Mesendoderm (in vitro differentiated cells): ENCODE data around the gene PRELP.

Experiments
- DNase-seq: peaks from one replicate; pipeline ENCODE4 v3.0.0; 2013
- H2AK5ac ChIP-seq: 2 replicates; pipeline ENCODE4 v1.6.1; 2013; ENCODE audit warnings: low read length, inconsistent platforms
- H2BK120ac ChIP-seq: 2 replicates; pipeline ENCODE4 v1.6.1; 2013; ENCODE audit warnings: low read depth, mild to moderate bottlenecking, low read length, moderate library complexity, mixed read lengths
- H2BK15ac ChIP-seq: replicated peaks from 2 replicates; pipeline ENCODE4 v1.6.1; 2013; ENCODE audit warnings: low read depth, mild to moderate bottlenecking, moderate library complexity
- H2BK5ac ChIP-seq: 2 replicates; pipeline ENCODE4 v1.6.1; 2013; ENCODE audit warnings: low read length, inconsistent platforms
- H3K18ac ChIP-seq: 2 replicates; pipeline ENCODE4 v1.6.1; 2013; ENCODE audit warnings: mild to moderate bottlenecking, low read length, mixed read lengths
- H3K23ac ChIP-seq: one replicate; pipeline ENCODE4 v1.6.1; 2013; ENCODE audit warnings: low read length
- H3K27ac ChIP-seq: 2 replicates; pipeline ENCODE4 v1.5.1; 2013; ENCODE audit warnings: low read depth, mild to moderate bottlenecking, inconsistent platforms, low read length, moderate library complexity
- H3K27me3 ChIP-seq: 2 replicates; pipeline ENCODE4 v1.6.1; 2013; ENCODE audit warnings: low read length, control low read depth, mild to moderate bottlenecking, inconsistent platforms; ENCODE audit not compliant: insufficient read depth, poor library complexity
- H3K36me3 ChIP-seq: 2 replicates; pipeline ENCODE4 v1.6.1; 2013; ENCODE audit warnings: low read length, inconsistent platforms; ENCODE audit not compliant: control insufficient read depth, insufficient read depth
- H3K4ac ChIP-seq: one replicate; pipeline ENCODE4 v1.6.1; 2013; ENCODE audit warnings: low read depth, mild to moderate bottlenecking, low read length, moderate library complexity
- H3K4me1 ChIP-seq: 2 replicates; pipeline ENCODE4 v1.6.1; 2013; ENCODE audit warnings: low read depth, low read length, inconsistent platforms; ENCODE audit not compliant: control insufficient read depth
- H3K4me2 ChIP-seq: 2 replicates; pipeline ENCODE4 v1.6.1; 2013; ENCODE audit warnings: low read length
- H3K4me3 ChIP-seq: 2 replicates; pipeline ENCODE4 v1.5.1; 2013; ENCODE audit warnings: mild to moderate bottlenecking, low read length
- H3K56ac ChIP-seq: one replicate; pipeline ENCODE4 v1.6.1; 2013; ENCODE audit warnings: low read length
- H3K79me1 ChIP-seq: 2 replicates; pipeline ENCODE4 v1.6.1; 2013; ENCODE audit warnings: low read length, inconsistent platforms
- H3K79me2 ChIP-seq: 2 replicates; pipeline ENCODE4 v1.6.1; 2013; ENCODE audit warnings: mild to moderate bottlenecking, low read length; ENCODE audit not compliant: control insufficient read depth, insufficient read depth
- H3K9ac ChIP-seq: 2 replicates; pipeline ENCODE4 v1.6.1; 2013; ENCODE audit warnings: low read length, inconsistent platforms
- H4K5ac ChIP-seq: one replicate; pipeline ENCODE4 v1.6.1; 2013; ENCODE audit warnings: low read length
- H4K8ac ChIP-seq: one replicate; pipeline ENCODE4 v1.6.1; 2013; ENCODE audit warnings: low read depth, mild to moderate bottlenecking, control low read depth, low read length, moderate library complexity
- WGBS: extraction: QIAGEN DNeasy Blood & Tissue Kit; methylation state at CpG from one replicate; pipeline ENCODE4 v1.1.7; 2013; ENCODE audit warnings: low lambda C conversion rate, missing lambda C conversion rate; ENCODE audit not compliant: insufficient coverage; ENCODE audit errors: extremely low coverage; 5-methylcytosine and 5-hydroxymethylcytosine counted together

Gene PRELP

GRCh38 chr1:203490607-203491006, 15.0 kb downstream of the PRELP start:
- Histone ChIP-seq H3K4ac (no peak overlapping the region), H2BK15ac (no peak overlapping the region), H3K4me1 (peaks cover 13% of the 10 kb centered on the region), H3K36me3 (no peaks in the 10 kb centered on the region), H3K9ac (no peak overlapping the region), H3K4me3 (no peak overlapping the region), H4K5ac (no peak overlapping the region), H3K56ac (no peak overlapping the region), H3K27ac (no peak overlapping the region), H3K4me2 (no peak overlapping the region), H2BK120ac (no peak overlapping the region), H3K27me3 (no peaks in the 10 kb centered on the region), H3K79me2 (no peaks in the 10 kb centered on the region), H3K23ac (no peak overlapping the region), H3K79me1 (no peaks in the 10 kb centered on the region), H2AK5ac (peak overlapping the region; percentile 48), H2BK5ac (peak overlapping the region; percentile 33), H3K18ac (no peak overlapping the region), H4K8ac (no peak overlapping the region)
- DNase-seq, result no peak
- WGBS, result no CpG with 5 or more reads among the region's 9 CpGs

- Histone ChIP-seq H3K56ac (peak overlapping the region; percentile 22), H3K18ac (no peak overlapping the region), H3K4me2 (no peak overlapping the region), H3K36me3 (no peaks in the 10 kb centered on the region), H3K27ac (peak overlapping the region; percentile 45), H2BK5ac (no peak overlapping the region), H3K79me1 (no peaks in the 10 kb centered on the region), H2AK5ac (no peak overlapping the region), H2BK120ac (no peak overlapping the region), H3K79me2 (no peaks in the 10 kb centered on the region), H3K4me3 (no peak overlapping the region), H3K4ac (no peak overlapping the region), H2BK15ac (no peak overlapping the region), H3K4me1 (peaks cover 13% of the 10 kb centered on the region), H3K9ac (no peak overlapping the region), H3K23ac (no peak overlapping the region), H4K5ac (no peak overlapping the region), H4K8ac (no peak overlapping the region), H3K27me3 (no peaks in the 10 kb centered on the region)
- no peak for DNase-seq
- WGBS, result no CpG with 5 or more reads among the region's 9 CpGs
Measured at GRCh38 chr1:203491664-203492063, 16.1 kb downstream of the PRELP start.

DNA sequence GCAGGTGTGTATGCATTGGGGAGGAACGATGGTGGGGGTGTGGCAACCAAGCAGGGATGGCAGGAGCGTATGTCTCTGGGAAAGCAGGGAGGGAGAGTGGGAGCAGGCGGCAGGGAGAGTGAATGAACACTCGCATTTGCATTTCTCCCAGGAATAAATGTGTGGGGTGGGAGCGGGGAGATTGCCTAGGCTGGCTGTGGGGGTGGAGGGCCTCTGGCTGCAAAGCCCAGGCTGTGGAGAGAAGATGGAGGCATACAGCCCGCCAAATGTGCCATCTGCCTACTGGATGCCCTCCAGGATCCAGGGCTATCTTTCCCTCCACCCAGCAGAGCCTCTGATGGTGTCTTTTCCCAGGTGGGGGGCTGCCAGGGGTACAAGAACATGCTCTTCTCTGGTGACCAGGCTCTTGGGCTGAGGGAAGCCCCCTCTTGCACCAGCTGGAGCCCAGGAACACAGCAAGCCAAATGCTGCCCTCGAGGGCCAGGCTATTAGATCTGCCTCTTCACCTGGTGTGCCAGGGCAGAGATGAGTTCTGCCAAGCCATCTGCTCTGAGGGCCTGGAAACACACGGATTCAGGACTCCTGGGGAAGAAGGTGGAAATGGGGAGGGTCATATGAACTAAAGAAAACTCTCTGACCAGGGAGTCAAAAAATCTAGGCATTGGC, 16.6 kb downstream of the PRELP start:
- Histone ChIP-seq H3K56ac (no peak overlapping the region), H3K18ac (no peak overlapping the region), H3K79me1 (no peaks in the 10 kb centered on the region), H3K9ac (no peak overlapping the region), H3K23ac (no peak overlapping the region), H3K4me3 (no peak overlapping the region), H2BK120ac (no peak overlapping the region), H2AK5ac (no peak overlapping the region), H2BK15ac (no peak overlapping the region), H3K4me2 (no peak overlapping the region), H2BK5ac (no peak overlapping the region), H4K5ac (no peak overlapping the region), H3K27ac (no peak overlapping the region), H3K4ac (no peak overlapping the region), H3K27me3 (no peaks in the 10 kb centered on the region), H3K79me2 (no peaks in the 10 kb centered on the region), H3K36me3 (no peaks in the 10 kb centered on the region), H3K4me1 (peaks cover 13% of the 10 kb centered on the region), H4K8ac (no peak overlapping the region)
- WGBS, result no CpG with 5 or more reads among the region's 8 CpGs
- DNase-seq, result peak; percentile 21

- Histone ChIP-seq H3K56ac (no peak overlapping the region), H3K36me3 (no peaks in the 10 kb centered on the region), H3K9ac (no peak overlapping the region), H3K79me2 (no peaks in the 10 kb centered on the region), H3K4me2 (no peak overlapping the region), H3K4me1 (peaks cover 13% of the 10 kb centered on the region), H3K23ac (no peak overlapping the region), H3K27me3 (no peaks in the 10 kb centered on the region), H2BK5ac (no peak overlapping the region), H2BK120ac (no peak overlapping the region), H3K4me3 (no peak overlapping the region), H2AK5ac (no peak overlapping the region), H3K4ac (no peak overlapping the region), H3K18ac (no peak overlapping the region), H4K5ac (no peak overlapping the region), H2BK15ac (no peak overlapping the region), H3K27ac (no peak overlapping the region), H3K79me1 (no peaks in the 10 kb centered on the region), H4K8ac (no peak overlapping the region)
- WGBS, result no CpG with 5 or more reads among the region's 6 CpGs
- DNase-seq, result no peak
Measured at GRCh38 chr1:203492748-203493130, 17.1 kb downstream of the PRELP start.

GRCh38 chr1:203493901-203494300, 18.3 kb downstream of the PRELP start, which contains the start of gene OPTC:
TSS of gene OPTC (plus strand) at chr1:203494153. CDS start at chr1:203496006, 1,853 bp downstream.
- Histone ChIP-seq H3K18ac (no peak within 1 kb of the TSS), H2BK15ac (no peak within 1 kb of the TSS), H3K23ac (no peak within 1 kb of the TSS), H3K4me3 (no peak within 1 kb of the TSS), H2BK5ac (no peak within 1 kb of the TSS), H3K27me3 (no peaks in the 10 kb centered on the region), H3K56ac (no peak within 1 kb of the TSS), H3K4me2 (no peak within 1 kb of the TSS), H2AK5ac (no peak within 1 kb of the TSS), H4K5ac (no peak within 1 kb of the TSS), H3K36me3 (no peaks in the 10 kb centered on the region), H3K79me1 (no peaks in the 10 kb centered on the region), H3K27ac (no peak within 1 kb of the TSS), H3K9ac (no peak within 1 kb of the TSS), H3K4ac (no peak within 1 kb of the TSS), H2BK120ac (no peak within 1 kb of the TSS), H4K8ac (no peak within 1 kb of the TSS), H3K4me1 (peaks cover 13% of the 10 kb centered on the region), H3K79me2 (no peaks in the 10 kb centered on the region)
- DNase-seq, result no peak
- no CpG with 5 or more reads among the region's 5 CpGs for WGBS

DNA sequence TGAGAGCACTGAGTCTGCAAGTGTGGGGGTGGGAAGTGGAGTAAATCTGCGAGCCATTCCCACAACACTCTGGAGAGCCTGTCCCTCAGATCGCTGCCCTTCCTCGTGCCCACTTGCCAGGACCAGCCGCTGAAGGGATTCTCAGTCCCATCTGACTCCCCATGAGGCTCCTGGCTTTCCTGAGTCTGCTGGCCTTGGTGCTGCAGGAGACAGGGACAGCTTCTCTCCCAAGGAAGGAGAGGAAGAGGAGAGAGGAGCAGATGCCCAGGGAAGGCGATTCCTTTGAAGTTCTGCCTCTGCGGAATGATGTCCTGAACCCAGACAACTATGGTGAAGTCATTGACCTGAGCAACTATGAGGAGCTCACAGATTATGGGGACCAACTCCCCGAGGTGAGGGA, 20.2 kb downstream of the PRELP start:
- no peak overlapping the region for H3K18ac ChIP-seq
- H3K9ac ChIP-seq, result no peak overlapping the region
- H3K36me3 ChIP-seq, result no peaks in the 10 kb centered on the region
- no peak overlapping the region for H3K56ac ChIP-seq
- no peak for DNase-seq
- H3K27me3 ChIP-seq, result no peaks in the 10 kb centered on the region
- H2BK15ac ChIP-seq, result no peak overlapping the region
- no peak overlapping the region for H3K4ac ChIP-seq
- no peak overlapping the region for H4K8ac ChIP-seq
- H3K27ac ChIP-seq, result no peak overlapping the region
- H3K4me1 ChIP-seq, result peaks cover 6% of the 10 kb centered on the region
- no CpG with 5 or more reads among the region's 7 CpGs for WGBS
- H2BK120ac ChIP-seq, result no peak overlapping the region
- no peak overlapping the region for H3K23ac ChIP-seq
- H2BK5ac ChIP-seq, result no peak overlapping the region
- H3K4me2 ChIP-seq, result no peak overlapping the region
- no peak overlapping the region for H4K5ac ChIP-seq
- H2AK5ac ChIP-seq, result no peak overlapping the region
- no peaks in the 10 kb centered on the region for H3K79me2 ChIP-seq
- no peak overlapping the region for H3K4me3 ChIP-seq
- no peaks in the 10 kb centered on the region for H3K79me1 ChIP-seq
